ENCODE measurements around the gene EIF3K. TPM values are rescaled to one million over a fixed set of nuclear protein-coding genes. Genes with fewer than 3 reads are reported as not detected.
A peak's percentile ranks its signal among the peaks of the same experiment; 100 is the strongest.

The EIF3K gene
- total RNA-seq, 1 donor from 2014 or later, result 261 TPM

DNA sequence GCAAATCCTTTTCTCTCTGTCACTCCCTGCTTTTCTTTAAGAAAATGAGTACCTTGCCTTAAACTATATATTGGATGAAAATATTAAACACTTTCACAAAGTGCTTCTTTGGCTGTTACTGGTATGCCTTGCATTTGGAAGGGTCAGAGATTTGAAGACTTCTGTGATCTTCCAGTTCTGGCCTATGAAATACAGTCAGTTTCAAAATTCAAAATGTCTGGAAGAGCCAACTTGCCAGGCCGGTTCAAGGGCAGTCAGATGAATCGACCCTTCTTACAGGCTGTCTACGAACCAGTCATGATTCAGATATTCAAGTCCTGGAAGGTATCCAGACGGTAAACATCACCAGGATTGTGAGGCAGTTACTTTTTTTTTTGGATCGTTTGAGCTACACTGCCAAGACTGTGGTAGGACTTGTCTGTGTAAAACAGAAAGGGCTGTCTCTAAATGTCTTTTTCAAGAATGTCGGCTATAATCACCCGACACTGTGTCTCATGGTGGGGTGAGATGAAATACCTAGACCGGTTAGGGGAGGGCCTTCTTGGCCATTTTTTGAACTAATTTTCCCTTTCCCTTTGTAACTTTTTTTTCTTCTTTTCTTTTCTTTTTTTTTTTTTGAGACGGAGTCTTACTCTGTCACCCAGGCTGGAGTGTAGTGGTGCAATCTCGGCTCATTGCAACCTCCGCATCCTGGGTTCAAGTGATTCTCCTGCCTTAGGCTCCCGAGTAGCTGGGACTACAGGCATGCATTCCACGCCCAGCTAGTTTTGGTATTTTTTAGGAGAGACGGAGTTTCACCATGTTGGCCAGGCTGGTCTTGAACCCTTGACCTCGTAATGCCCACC lies 39.7 kb downstream of the EIF3K start:
- H3K9me3 ChIP-seq (ENCODE audit: low read depth), result no peaks in the 10 kb centered on the region
- TF ChIP-seq CTCF (IDR thresholded peaks at IDR 0.05), result no peak
- TF ChIP-seq EZH2 (IDR thresholded peaks at IDR 0.05), result no peak
- TF ChIP-seq EZH2phosphoT487 (IDR thresholded peaks at IDR 0.05), result no peak
- no peak overlapping the region for H3K9ac ChIP-seq
- no peak for DNase-seq (ENCODE audit: low spot score)
- no peak overlapping the region for H3K4me3 ChIP-seq
- no peak overlapping the region for H2AFZ ChIP-seq (replicated peaks)
- no peaks in the 10 kb centered on the region for H3K36me3 ChIP-seq
- H3K9me3 Mint-ChIP-seq, result no peaks in the 10 kb centered on the region
- peaks cover 98% of the 10 kb centered on the region for H4K20me1 ChIP-seq (ENCODE audit: low read depth)
- H3K4me3 Mint-ChIP-seq, result no peak overlapping the region
- H3K27me3 Mint-ChIP-seq (ENCODE audit: insufficient read depth, low read depth), result peaks cover 2% of the 10 kb centered on the region
- no peaks in the 10 kb centered on the region for H3K27me3 ChIP-seq
- H3K27ac Mint-ChIP-seq, result peak overlapping the region; percentile 98
- no peak overlapping the region for H3K4me2 ChIP-seq
- H3K4me1 Mint-ChIP-seq, result peaks cover 68% of the 10 kb centered on the region
- H3K36me3 Mint-ChIP-seq, result peaks cover 18% of the 10 kb centered on the region
- no peak overlapping the region for H3K27ac ChIP-seq
- H3K4me1 ChIP-seq, result peaks cover 39% of the 10 kb centered on the region
- H3K79me2 ChIP-seq (ENCODE audit: low read depth), result peaks cover 99% of the 10 kb centered on the region
- H3F3A ChIP-seq (ENCODE audit: low read depth), result peaks cover 13% of the 10 kb centered on the region

DNA sequence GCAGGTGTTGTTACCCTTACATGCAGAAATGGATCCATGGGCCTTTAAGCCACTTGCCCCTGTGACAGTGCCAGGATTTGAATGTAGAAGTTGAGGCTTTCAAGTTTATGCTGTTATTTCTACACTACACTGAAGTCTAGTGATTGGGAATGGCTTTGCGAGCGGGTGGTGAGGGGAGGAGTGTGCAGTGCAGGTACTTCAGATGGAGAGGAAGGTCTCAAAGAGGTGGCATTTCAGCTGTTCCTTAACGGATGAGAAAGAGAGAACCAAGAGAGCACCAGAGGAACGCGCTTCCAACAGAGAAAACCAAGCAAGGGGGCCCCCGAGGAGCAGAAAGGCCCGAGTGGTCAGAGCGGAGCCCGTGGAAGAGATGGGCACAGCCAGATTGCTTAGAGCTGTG lies 41.7 kb downstream of the EIF3K start:
- no peaks in the 10 kb centered on the region for H3K9me3 ChIP-seq (ENCODE audit: low read depth)
- Mint-ChIP-seq H3K4me3 (no peak overlapping the region), H3K9me3 (no peaks in the 10 kb centered on the region), H3K27me3 (ENCODE audit: insufficient read depth, low read depth) (peaks cover 5% of the 10 kb centered on the region), H3K4me1 (peaks cover 71% of the 10 kb centered on the region), H3K36me3 (peaks cover 16% of the 10 kb centered on the region), H3K27ac (no peak overlapping the region)
- peaks cover 99% of the 10 kb centered on the region for H3K79me2 ChIP-seq (ENCODE audit: low read depth)
- H3K4me1 ChIP-seq, result peaks cover 50% of the 10 kb centered on the region
- no peak overlapping the region for H2AFZ ChIP-seq (replicated peaks)
- no peak overlapping the region for H3K27ac ChIP-seq
- no peak overlapping the region for H3K4me2 ChIP-seq
- H3K27me3 ChIP-seq, result no peaks in the 10 kb centered on the region
- H3K9ac ChIP-seq, result no peak overlapping the region
- peaks cover 98% of the 10 kb centered on the region for H4K20me1 ChIP-seq (ENCODE audit: low read depth)
- DNase-seq (ENCODE audit: low spot score), result no peak
- no peak overlapping the region for H3K4me3 ChIP-seq
- no peak for TF ChIP-seq EZH2phosphoT487 (IDR thresholded peaks at IDR 0.05)
- TF ChIP-seq EZH2 (IDR thresholded peaks at IDR 0.05), result no peak
- no peak for TF ChIP-seq CTCF (IDR thresholded peaks at IDR 0.05)
- H3K36me3 ChIP-seq, result no peaks in the 10 kb centered on the region
- peaks cover 17% of the 10 kb centered on the region for H3F3A ChIP-seq (ENCODE audit: low read depth)

DNA sequence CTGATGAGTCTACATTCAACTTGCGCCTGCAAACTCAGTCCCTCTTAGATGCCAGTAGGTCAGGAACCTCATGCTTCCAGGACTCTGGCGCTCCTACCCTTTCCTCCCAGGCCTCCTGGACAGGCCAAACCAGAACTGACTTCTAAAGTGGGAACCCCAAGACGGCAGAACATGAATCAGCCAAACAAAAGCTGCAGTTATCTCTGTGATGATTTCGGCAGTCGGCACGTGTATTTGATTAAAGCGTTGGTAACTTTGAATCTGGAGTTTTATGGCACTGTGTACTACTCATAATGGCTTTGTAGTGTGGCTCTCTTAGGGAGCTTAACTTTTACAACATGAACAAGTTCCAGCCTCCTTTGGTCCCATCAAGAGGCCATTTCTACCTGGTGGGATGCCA lies 42.1 kb downstream of the EIF3K start:
- no peaks in the 10 kb centered on the region for H3K36me3 ChIP-seq
- H4K20me1 ChIP-seq (ENCODE audit: low read depth), result peaks cover 98% of the 10 kb centered on the region
- peaks cover 54% of the 10 kb centered on the region for H3K4me1 ChIP-seq
- Mint-ChIP-seq H3K27ac (peak overlapping the region; percentile 78), H3K27me3 (ENCODE audit: insufficient read depth, low read depth) (peaks cover 5% of the 10 kb centered on the region), H3K4me3 (no peak overlapping the region), H3K9me3 (no peaks in the 10 kb centered on the region), H3K4me1 (peaks cover 71% of the 10 kb centered on the region), H3K36me3 (peaks cover 14% of the 10 kb centered on the region)
- H3K4me2 ChIP-seq, result no peak overlapping the region
- peaks cover 21% of the 10 kb centered on the region for H3F3A ChIP-seq (ENCODE audit: low read depth)
- H2AFZ ChIP-seq (replicated peaks), result no peak overlapping the region
- H3K27me3 ChIP-seq, result no peaks in the 10 kb centered on the region
- H3K4me3 ChIP-seq, result no peak overlapping the region
- no peak overlapping the region for H3K9ac ChIP-seq
- TF ChIP-seq CTCF (IDR thresholded peaks at IDR 0.05), result no peak
- no peak for DNase-seq (ENCODE audit: low spot score)
- H3K79me2 ChIP-seq (ENCODE audit: low read depth), result peaks cover 98% of the 10 kb centered on the region
- H3K27ac ChIP-seq, result no peak overlapping the region
- no peaks in the 10 kb centered on the region for H3K9me3 ChIP-seq (ENCODE audit: low read depth)
